ENCODE results near the gene DDX4.
"Not testable (repeated sequence)": the region's sequence is repeated elsewhere in the genome, so short reads cannot be mapped to it uniquely, and the experiment has no call there.

The DDX4 gene

DNA sequence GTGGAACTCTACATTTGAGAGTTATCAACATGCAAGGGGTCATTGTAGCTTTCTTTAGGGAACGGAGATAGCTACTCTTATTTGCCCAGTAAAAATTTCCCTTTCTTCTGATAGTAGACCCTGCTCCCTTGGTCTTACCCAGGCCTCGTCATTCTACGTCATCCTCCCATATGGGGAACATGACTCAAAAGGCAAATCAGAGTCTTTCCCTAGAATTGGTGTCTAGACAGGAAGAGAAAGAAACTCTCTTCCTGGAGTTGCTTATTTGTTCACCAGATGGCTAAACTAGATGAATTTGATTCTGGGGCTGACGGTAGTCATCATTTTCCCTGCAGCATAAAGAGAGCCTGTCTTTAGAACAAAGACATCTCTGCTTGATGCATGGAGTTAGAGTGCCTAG lies 13.6 kb upstream of the DDX4 start:
- no peak for DNase-seq

DNA sequence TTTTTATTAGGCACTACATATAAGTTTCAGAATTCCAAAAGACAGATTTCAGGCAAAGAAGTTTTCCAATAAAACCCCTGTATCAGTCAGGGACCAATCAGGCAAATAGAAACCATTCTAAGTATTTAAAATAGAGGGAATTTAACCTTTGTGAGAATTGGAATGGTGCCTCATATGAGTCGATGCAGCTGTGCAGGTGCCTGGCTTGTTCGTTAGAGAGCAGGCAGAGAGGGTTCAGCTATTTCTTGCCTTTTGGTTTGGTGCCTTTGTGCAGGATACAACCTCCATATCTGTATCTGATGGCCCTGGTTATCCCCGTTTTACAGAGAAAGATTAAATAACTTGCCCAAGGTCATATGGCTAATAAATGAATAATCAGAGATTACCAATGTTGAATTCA lies 6.0 kb upstream of the DDX4 start:
- no peak for DNase-seq

DNA sequence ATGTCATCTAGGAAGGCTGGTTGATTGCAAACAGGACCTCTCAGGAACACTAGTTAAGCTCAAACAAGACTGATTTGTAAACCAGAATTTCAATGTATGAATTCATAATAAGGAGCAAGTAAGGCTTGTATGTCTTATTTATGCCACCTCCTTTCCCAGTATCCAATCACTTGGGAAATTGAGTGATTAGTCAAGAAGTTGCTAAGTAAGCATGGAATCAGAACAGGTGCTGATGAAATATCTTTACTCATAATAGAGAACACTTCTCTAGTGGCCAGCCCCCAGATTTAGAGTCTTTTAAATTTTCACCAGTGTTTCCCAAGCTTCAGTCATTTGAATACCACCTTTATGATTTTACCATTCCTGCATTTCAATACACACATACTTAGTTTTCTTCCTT lies 5.3 kb upstream of the DDX4 start:
- DNase-seq: no peak

DNA sequence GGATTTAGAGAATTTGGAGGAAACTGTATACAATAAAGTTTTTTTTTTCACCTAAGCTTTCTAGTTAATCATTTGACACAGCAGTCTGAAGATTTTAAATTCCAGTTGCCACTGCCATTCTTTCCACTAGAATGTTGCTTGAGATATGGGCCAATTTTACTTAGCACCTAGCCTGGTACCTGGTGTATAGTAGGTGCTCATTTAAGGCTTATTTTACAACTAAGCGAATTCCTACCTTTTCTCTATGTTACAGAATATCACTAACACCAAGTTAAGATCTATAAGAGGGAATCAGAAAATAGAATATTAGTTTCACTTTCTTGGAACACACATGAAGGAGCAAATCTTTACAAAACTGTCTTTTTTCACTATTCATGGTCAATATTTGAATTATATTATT lies 3.2 kb upstream of the DDX4 start:
- DNase-seq: no peak

DNA sequence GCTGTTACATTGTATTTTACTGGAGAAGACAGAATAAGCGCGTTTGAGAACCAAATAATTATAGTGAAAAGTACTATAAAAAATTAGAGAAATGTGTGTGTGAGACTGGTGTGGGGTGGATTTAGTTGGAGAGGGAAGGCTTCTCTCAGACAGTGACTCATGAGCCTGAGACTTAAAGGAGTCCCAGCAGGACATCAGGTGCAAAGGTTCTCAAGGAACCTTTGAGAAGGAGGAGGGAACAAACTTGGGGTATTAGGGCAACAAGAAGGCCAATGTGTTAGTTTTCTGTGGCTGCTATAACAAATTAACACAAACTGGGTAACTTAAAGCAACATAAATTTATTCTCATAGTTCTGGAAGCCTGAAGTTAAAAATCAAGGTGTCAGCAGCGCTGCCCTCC lies 4.9 kb downstream of the DDX4 start:
- no peak for DNase-seq

DNA sequence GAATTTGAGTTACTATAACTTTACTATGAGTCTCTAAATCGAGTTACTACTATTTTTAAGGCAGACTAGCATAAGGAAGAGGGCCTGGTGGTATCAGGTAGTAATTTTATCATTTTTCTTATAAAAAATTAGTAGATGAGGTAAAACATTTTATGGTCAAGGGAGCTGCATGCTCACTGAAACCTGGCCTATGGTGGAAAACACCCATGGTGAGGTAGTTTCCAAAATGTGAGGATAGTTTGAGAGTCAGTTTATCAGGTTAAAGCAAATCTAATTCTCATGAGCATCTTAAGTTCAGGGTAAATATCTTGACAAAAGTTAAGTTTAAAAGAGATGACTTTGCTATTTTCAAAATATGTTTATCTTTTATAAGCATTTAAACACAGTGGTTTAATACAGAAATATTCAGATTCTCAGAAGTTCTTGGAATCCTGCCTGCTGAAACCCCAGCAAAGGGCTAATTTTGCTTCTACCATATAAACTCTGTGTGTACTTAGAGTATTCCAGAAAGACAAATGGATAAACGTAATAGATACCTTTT lies 10.0 kb downstream of the DDX4 start:
- no peak for DNase-seq

DNA sequence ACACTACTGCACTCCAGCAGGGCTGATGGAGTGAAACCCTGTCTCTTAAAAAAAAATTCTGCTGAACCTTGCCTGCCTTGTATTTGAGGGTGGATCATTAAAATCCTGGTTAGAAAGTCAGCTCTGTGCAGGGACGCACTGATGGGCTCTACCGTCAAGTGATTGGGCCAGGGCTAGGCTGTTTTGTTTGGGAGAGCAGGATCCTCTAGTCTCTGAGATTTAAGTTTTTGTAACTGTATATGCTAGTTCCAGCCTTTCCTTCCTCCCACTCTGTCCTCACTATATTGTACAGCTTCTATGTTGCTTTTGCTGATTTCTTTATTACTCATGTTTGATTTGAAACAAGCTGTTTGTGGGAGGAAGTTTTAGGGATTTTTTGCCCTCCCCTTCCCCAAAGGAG lies 11.5 kb downstream of the DDX4 start:
- DNase-seq: no peak

DNA sequence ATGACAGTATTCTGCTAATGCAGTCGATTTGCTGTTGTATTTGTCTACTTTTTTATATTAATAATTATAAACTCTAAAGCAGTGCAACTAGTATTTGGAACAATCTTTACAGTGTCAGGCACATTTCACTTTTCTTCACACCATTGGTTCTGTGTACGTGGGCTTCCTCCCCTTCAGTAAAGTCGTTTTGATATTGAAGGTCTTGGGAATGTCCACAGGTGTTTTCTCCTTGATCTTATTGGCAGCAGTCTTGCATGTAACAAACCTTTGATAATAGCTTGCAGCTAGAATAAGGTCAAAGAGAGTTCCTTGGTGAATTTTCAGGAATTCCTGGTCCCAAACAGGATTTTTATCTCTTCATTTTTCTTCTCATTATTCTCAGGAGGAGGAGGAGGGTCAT lies 12.2 kb downstream of the DDX4 start:
- no peak for DNase-seq

DNA sequence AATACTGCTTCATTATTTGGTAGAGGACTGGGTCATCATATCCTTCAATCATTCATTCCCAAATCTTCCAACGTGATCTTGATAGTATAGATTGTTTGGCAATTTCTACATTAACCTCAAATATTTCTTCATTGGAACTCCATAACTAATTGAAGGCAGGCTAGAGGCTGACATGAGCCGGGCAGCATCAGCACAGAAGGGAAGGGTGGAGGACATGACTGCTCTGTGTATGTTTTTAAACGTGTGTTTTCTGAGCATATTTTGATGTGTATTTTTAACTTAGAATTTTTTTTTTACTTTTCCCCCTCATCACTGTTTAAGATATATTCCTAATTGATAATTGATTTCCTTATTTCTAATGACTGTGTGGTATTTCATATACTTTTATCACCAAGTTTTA lies 12.6 kb downstream of the DDX4 start:
- DNase-seq: no peak

DNA sequence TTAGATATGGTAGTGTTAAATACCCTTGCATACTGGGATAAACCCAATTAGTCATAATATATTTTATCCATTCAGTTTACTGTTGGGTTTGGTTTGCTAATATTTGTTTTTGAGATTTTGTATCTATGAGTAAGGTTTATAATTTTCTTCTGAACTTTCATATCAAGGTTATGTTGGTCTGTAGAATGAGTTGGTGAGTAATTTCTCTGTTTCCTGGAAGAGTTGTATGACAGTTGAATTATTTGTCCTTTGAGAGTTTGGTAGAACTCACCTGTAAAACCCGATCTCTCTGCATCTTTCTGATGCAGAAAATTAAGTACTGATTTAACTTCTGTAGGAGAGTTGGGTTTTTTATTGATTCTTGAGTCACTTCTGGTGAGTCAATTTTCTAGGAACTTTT lies 20.4 kb downstream of the DDX4 start:
- DNase-seq: peak in 1 of 5 donors; percentile 39

DNA sequence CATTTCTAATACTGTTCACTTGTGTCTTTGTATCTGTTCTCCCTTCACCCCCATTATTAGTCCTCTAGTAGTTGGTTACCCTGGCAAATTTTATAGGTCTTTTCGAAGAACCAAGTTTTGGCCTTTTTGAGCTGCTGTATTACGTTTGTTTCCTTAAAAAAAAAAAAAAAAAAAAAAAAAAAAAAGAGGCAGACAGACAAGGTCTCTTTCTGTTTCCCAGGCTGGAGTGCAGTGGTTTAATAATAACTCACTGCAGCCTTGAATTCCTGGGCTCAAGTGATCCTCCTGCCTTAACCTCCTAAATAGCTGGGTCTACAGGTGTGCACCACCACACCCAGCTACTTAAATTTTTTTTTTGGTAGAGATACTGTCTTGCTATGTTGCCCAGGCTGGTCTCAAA lies 20.9 kb downstream of the DDX4 start:
- DNase-seq: no peak

DNA sequence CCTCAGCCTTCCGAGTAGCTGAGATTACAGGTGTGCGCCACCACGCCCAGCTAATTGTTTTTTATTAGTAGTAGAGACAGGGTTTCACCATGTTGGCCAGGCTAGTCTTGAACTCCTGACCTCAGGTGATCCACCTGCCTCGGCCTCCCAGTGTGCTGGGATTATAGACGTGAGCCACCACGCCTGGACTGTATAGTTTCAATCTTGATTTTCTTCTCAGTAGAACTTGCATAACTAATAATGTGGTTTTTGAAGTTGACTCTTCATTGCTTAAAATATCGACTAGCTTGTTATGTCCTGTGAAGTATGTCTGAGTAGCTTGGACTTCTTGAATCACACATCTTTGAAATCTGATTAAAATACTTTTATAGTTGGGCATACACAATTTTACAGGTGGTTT lies 23.9 kb downstream of the DDX4 start:
- not testable (repeated sequence) for DNase-seq

DNA sequence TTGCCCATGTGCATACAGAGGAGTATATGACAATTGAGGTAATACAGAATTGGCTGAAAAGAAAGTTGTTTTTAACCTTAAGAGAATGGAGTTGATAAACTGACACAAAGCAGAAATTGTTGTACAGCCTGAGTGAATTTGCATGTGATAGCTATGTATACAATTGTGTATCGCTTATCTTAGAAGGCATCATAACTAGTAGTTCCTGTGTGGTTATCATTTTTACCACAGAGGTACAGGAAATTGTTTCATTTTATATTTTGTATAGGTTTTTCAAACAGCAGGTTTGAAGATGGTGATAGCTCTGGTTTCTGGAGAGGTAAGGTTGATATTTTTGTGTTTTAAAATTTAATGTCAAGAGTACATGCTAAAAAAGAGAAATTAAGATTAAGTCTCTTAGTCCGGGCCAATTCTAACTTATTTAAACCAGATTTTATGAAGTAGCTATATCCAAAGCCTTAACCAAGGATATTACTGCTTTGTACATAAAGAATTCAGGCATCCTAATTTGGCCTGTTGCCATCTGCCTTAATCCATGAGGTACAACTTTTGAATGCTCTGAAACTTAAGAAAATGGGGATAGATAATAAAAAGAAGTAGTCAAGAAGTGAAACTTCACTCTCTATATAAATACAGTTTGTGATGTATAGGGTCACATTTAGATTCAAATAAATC lies 26.0 kb downstream of the DDX4 start:
- peak in 1 of 5 donors; percentile 79 for DNase-seq

DNA sequence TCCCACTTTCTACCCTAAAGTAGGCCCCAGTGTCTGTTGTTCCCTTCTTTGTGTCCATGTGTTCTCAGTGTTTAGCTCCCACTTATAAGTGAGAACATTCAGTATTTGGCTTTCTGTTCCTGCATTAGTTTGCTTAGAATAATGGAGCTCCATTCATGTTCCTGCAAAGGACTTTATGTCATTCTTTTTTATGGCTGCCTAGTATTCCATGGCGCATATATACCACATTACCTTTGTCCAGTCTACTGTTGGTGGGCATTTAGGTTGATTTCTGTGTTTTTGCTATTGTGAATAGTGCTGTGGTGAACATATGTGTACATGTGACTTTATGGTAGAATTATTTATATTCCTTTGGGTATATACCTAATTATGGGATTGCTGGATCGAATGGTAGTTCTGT lies 30.4 kb downstream of the DDX4 start:
- no peak for DNase-seq

DNA sequence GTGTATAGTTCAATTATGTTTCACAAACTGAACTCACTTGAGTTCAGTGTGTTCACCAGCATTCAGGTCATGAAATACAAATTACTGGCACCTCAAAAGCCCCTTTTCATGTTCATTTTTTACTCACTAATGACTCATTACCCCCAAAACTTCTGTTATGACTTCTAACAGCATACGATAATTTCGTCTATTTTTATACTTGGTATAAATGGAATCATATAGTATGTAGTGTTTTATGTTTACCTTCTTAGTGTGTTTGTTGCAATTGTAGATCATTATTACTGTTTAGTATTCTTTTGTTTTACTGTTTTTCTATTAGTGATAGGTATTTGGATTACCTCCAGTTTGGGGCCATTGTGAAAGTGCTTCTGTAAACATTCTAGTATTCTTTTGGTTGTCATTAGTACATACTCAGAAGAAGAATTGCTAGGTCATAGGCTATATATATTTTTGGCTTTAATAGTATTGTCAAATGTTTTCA lies 33.4 kb downstream of the DDX4 start:
- DNase-seq: peak in 1 of 5 donors; percentile 45

DNA sequence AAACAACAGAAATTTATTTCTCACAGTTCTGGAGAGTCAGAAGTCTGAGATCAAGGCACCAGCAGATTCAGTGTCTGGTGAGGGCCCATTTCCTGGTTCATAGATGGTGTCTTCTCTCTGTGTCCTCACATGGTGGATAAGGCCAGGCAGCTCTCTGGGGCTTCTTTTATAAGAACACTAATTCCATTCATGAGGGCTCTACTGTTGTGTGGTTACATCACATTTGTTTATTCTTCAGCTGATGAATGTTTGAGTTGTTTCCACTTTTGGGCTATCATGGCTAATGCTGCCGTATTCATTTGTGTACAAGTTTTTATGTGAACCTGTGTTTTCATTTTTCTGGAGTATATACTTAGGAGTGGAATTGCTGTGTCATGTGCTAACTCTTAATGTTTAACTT lies 35.2 kb downstream of the DDX4 start:
- no peak for DNase-seq

DNA sequence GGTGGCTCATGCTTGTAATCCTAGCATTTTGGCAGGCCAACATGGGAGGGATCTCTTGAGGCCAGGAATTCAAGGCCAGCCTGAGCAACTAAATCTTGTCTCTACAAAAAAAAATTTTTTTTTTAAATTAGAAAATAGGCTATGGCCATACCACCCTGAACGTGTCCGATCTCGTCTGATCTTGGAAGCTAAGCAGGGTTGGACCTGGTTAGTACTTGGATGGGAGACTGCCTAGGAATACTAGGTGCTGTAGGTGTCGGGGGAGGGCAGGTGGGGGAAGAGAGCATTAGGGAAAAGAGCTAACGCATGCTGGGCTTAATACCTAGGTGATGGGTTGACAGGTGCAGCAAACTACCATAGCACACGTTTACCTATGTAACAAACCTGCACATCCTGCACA lies 39.5 kb downstream of the DDX4 start:
- DNase-seq: no peak

DNA sequence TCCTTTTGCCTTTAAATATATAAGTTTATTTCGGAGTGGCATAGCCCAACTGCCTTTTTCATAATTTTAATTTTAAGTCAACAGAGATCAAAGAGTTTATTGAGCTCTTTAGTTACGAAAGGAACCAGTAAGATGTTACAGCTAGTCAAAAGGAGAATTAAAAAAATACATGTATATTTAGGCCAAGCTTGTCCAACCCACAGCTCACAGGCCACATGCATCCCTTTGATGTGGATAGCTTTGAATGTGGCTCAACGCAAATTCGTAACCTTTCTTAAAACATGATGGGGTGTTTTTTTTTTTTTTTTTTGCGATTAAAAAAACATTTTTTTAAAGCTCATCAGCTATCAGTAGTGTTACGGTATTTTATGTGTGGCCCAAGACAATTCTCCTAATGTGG lies 63.1 kb downstream of the DDX4 start:
- no peak for DNase-seq

DNA sequence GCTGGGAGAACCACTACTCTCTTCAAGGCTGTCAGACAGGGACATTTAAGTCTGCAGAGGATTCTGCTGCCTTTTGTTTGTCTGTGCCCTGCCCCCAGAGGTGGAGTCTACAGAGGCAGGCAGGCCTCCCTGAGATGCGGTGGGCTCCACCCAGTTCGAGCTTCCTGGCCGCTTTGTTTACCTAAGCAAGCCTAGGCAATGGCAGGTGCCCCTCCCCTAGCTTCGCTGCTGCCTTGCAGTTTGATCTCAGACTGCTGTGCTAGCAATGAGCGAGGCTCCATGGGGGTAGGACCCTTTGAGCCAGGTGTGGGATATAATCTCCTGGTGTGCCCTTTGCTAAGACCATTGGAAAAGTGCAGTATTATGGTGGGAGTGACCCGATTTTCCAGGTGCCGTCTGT lies 71.0 kb downstream of the DDX4 start:
- peak in 1 of 5 donors; percentile 8 for DNase-seq

DNA sequence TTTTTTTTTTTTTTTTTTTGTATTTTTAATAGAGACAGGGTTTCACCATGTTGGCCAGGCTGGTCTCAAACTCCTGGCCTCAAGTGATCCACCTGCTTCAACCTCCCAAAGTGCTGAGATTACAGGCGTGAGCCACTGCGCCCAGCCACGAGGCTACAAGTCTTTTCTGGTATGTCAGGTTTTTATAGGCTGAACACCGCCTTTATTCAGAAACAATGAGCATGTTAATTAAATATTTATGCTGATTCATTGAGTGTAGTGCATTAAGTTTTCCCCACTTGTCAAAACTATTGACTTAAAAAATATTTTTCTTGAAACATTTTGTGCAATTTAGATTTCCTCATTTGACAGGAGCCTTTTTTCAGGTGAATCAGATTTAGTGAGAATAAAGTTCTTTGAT lies 78.1 kb downstream of the DDX4 start:
- not testable (repeated sequence) for DNase-seq

DNA sequence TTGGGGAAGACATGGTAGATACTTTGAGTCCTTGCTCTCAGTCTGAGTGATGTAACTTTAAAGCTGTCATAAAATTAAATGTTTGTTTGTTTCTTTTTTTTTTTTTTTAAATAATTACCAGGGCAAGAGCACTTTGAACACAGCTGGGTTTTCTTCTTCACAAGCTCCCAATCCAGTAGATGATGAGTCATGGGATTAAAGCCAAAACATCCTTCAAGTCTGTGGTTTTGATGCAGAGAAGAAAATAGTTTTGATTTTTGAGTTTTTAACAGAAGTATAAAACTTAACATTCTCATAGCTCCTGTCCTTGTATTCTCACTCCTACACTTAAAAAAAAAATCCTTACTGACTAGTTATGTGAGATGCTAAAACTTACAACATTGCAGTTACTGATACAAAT lies 78.5 kb downstream of the DDX4 start:
- DNase-seq: no peak

DNA sequence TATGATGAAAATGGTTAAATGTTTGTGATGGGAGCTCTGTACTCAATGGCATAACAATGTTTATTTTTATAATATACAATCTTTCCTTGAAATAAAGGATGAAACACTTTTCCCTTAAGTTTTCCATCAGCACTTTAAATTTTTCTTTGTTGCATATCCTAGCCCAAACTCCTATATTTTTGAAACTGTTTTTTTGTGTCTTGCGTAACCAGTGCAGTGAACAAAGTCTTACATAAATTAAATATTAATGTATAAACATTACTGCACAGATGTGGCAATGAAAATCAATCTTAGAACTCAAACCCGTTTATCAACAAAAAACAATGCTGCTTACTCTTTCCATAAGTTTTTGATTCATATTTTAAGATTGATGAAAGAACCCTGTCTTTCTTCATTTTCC lies 79.2 kb downstream of the DDX4 start:
- no peak for DNase-seq

DNA sequence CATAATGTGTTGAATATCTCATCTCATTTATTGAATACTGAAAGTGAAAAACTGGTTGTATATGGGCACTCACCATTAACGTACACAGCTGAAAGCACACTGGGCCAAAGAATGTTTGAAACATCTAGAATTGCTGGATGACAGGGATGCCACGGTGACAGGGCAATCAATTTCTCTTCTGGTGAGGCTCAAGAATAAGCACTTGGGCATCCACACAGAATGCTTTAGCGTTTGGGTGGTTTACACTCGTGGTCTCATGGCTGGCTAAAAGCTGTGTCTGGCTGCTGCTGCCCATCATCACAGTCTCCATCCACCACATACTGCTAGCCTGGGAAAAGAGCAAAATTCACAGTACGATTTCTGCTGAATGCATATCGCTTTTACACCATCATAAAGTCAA lies 82.6 kb downstream of the DDX4 start:
- DNase-seq: no peak

DNA sequence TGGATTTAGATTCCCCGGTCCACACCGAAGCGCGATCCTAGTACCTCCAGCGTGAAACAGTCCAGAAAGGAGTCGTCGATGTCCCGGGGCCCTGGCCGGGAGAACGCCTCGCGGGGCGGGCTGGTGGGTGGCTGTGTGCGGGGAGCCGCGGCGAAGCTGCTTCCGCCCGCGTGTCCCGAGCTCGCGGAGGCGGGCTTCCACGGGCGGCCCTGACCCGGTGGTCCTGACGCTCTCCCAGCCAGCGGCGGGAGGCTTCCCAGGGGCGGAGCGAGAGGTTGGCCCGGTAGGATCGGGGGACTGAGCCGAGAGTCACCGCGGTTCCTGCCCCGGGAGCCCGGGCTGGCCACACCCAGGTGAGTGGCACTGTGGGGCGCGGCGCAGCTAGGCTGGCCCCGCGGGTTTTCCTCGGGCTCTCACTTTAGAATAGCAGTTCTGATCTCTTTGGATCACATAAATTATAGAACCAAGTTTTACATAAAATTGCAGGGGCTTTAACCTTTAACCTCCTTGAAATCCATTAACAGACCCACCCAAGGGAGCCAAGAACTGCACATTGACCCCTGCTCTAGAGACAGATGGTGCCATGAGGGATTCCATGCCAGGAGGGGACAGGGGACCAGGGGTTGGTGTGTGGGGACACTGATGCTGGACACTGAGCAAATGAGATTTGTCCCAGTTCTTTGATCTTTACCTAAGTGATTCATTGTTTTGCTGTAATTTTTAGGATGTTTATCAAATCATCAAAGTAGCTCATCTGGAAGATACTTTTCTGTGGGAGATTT lies 84.1 kb downstream of the DDX4 start:
- peak in 1 of 5 donors; percentile 4 for DNase-seq

All from T-helper 1 cell (primary cell).